GM18858 (cell line): ENCODE data around the gene SSTR3.
"Not testable (repeated sequence)": the region's sequence is repeated elsewhere in the genome, so short reads cannot be mapped to it uniquely, and the experiment has no call there.

Experiments
- ATAC-seq: cut with Tn5 transposase; IDR thresholded peaks from one replicate; pipeline ENCODE4 v1.9.1; 2021; ENCODE audit not compliant: unreplicated experiment

The SSTR3 gene

GRCh38 chr22:37213218-37213855, 1.1 kb upstream of the SSTR3 start:
- no peak for ATAC-seq

DNA sequence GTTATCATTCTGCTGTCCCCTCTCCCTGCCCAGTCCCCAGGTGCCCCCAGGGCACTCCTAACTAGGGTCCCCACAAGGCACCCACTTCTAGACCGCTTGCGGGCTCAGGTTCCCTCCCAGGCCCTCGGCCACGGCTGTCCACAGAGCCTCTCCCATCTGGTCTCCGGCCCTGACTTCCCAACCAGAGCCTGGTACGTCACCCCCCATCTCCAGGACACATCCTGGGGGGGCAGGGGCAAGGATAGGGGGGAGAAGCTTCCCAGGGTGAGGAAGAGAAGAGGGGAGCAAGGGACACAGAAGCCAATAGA, 457 bp downstream of the SSTR3 start:
- no peak for ATAC-seq

DNA sequence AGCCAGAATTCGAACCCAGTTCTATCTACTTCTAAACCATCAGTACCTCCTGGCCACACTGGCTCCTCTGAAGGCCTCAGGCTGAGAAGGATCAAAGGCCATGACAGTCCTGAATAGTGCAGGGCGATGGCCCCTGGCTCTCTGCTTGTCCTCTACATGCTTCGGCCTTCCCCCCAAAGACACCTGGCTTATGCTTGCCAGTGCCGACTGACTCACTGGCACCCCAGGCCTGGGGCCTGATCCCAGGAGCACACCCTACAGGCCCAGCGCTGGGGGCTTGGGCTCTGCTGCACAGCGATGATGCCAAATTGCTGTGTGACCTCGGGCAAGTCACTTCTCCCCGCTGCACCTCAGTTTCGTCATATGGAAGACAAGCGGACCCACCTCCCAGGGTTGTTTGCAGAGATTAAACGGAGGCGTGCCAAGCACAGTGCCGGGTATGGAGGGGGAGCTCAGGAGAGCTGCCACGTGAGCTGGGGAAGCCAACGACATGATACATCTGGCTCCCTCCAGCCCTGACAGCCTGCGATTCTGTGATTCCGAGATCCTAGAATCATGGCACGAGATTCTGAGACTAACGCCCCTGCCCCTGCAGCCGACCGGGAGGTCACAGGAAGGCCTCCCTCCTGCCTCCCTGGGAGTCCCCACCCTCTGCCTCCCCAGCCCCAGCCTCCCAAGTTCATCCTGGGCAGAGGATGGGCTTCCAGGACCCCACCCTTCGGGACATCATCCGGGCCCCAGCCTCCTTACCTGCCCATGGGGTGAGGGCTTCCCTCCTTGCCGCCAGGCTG, 1.0 kb downstream of the SSTR3 start:
- no peak for ATAC-seq

DNA sequence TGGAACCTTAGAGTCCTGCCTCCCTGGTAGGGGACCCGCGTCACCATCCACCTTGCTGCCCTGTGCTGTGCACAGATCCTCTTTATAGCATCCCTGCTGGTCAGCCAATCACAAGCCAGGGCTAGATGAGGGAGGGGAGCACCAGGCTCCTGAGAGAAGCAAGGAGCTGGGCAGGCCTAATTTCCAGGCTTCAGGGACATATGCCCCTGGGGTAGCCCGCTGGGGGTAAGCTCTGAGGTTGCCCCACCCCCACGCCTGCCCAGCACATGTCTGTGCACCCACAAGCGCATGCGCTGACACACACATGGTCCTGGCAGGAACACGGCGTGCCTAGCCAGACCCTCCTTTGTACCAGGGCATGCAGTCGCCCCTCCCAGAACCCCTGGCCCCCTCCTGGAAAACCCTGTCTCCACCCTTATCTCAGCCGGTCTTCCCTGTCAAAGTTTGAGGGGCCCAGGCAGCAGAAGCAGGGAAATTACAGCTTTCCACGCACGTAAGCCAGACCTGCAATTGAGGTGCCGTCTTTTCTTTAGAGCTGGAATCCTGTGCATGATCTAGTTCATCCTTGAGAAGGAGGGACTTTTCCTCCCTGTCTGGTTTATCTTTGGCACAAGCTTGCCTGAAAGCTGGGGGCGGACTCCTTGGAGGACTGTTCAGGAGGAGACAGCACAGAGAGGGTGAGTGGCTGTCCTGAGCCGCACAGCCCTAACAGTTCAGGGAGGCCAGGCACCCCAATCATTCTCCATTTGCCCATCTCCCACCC, 2.1 kb downstream of the SSTR3 start:
- ATAC-seq, result no peak

DNA sequence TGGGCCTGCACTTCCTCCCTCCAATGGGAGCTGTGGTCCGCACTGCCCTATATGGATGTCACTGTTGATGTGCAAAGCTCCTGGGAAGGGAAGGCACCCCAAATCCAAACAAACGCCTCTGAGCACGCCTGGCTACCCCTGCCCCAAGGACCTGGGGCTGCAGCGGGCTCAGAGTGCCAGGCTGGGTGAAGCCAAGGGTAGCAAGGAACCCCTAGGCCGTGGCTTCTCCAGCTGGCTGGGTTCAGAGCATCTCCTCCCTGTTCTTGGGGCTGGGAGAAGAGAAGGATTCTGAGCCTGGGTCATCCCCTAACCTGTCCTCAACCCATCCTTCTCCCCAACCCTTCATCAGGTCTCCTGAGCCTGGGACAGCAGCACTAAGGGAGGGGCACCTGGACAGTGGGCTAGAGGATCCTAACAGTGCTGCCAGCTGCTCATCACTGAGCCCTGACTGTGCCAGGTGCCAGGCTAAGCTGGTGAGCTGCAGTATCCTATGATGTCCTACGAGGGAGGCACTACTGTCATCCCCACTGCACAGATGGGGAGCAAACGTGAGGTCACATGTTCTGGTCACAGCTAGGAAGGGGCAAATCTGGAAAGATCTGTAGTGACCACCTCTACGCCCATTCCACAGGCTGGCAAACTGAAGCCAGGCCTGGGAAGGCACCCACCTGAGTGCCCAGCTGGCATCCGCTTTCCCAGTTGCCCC, 3.0 kb downstream of the SSTR3 start:
- ATAC-seq, result no peak

GRCh38 chr22:37208401-37209139, 3.7 kb downstream of the SSTR3 start:
- no peak for ATAC-seq

GRCh38 chr22:37207981-37208380, 4.3 kb downstream of the SSTR3 start:
- no peak for ATAC-seq

GRCh38 chr22:37206841-37207821, 5.1 kb downstream of the SSTR3 start:
- no peak for ATAC-seq

GRCh38 chr22:37206118-37206840, 6.0 kb downstream of the SSTR3 start:
- ATAC-seq, result no peak

DNA sequence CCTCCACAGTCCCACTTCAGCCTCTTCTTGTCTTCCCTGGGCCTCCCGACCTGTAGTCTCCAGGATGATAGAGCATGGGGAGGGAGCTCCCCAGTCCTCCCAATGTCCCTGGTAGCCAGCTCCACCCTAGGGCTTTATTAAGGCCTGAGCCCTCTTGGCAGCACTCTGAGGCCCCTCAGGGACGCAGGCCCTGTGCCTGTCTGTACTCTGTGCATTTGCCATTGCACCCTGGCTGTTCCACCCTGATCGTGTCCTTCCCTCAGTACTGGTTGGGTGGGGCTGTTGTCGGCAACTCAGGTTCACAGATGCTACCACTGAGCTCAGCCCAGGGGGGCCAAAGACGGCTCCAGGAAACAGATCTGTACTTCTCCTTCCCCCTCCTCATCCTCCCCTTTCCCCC, 7.2 kb downstream of the SSTR3 start:
- no peak for ATAC-seq

GRCh38 chr22:37204045-37204655, 8.1 kb downstream of the SSTR3 start:
- no peak for ATAC-seq

- ATAC-seq, result no peak
Measured at GRCh38 chr22:37203354-37204044, 8.8 kb downstream of the SSTR3 start.

GRCh38 chr22:37202716-37203115, 9.6 kb downstream of the SSTR3 start:
- no peak for ATAC-seq

- ATAC-seq, result no peak
Measured at GRCh38 chr22:37202001-37202555, 10.2 kb downstream of the SSTR3 start.

DNA sequence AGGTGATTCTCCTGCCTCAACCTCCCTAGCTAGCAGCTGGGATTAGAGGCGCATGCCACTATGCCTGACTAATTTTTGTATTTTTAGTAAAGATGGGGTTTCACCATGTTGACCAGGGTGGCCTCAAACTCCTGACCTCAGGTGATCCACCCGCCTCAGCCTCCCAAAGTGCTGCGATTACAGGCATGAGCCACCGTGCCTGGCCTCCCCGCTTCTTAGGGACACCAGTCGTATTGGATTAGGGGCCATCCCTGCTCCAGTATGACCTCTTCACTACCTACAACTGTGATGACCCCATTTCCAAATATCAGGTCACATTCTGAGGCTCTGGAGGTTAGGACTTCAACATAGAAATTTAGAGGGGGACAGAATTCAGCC, 10.8 kb downstream of the SSTR3 start:
- ATAC-seq, result not testable (repeated sequence)

DNA sequence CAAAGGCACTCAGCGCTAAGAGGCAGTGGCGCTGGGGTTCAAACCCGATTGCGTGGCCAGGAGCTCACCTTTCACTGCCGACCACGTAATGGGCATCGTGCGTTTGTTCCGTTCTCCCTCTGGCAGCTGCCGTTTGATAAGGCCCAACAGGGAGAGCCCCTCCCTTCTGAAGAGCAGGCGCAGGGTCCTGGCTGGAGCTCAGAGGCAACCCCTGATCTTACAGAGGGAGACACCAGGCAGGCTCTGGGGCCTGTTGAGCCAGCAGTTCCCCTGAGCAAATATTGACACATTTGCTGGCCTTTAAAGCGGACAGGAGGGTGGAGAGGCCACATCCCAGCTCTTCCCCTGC, 12.5 kb downstream of the SSTR3 start:
- ATAC-seq, result no peak

DNA sequence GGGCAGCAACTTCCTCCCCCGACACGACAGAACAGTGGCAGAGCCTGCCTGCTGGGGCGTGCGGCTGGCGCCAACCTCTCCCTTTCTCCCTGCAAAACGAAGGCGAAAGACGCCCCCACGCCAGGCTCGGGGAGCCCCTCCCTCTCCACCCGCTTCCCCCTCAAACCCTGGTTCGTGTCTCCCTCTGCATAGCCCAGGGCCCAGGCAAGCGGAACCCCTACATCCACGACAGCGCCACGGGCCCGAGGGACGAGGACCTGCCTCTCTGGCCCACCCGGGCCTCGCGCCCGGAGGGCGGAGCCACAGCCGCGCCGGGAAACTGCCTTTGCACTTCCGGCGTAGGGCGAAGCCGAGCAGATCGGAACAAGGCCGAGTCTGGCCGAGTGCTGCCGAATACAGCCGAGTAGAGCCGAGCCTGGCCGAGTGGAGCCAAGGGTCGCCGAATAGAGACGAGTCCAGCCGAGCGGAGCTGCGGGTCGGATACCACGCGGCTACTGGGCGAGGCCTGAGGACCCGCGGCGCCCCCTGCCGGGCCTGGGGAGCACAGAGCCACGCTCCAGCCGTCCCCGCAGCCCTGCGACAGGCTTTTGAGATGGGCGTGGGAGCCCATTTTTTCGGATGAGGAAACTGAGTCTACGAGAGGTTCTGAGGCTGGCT, 13.0 kb downstream of the SSTR3 start:
- peak; percentile 81 for ATAC-seq
